HL-60 (cell line): ENCODE results near the gene UEVLD.

Experiments used
- DNase-seq, 2 experiments: peaks; one replicate each; pipeline ENCODE4 v3.0.0-alpha.2; 2010 to 2020; ENCODE audit warnings: low read depth in 1 of 2, low spot score in 1 of 2
- H3K27ac ChIP-seq: fragments of 250-450 bp; sonication (Bioruptor Pico); replicated peaks from 2 replicates; pipeline ENCODE4 v1.5.1; 2020; ENCODE audit warnings: mild to moderate bottlenecking, moderate library complexity
- H3K27me3 ChIP-seq: fragments of 250-450 bp; sonication (Bioruptor Pico); 2 replicates; pipeline ENCODE4 v1.5.1; 2021; ENCODE audit warnings: mild to moderate bottlenecking, moderate library complexity; ENCODE audit not compliant: insufficient read depth, poor library complexity, severe bottlenecking
- H3K4me3 ChIP-seq: replicated peaks from 2 replicates; pipeline ENCODE4 v1.5.1; 2011; ENCODE audit warnings: mild to moderate bottlenecking, control low read depth, low read length; ENCODE audit not compliant: insufficient read depth
- GABPA ChIP-seq: IDR thresholded peaks from 2 replicates; pipeline ENCODE4 v1.6.1; 2012; ENCODE audit warnings: low read depth
- POLR2AphosphoS5 ChIP-seq: IDR thresholded peaks from 2 replicates; pipeline ENCODE4 v1.6.1; 2012; ENCODE audit warnings: low read depth
- SPI1 ChIP-seq: IDR thresholded peaks from 2 replicates; pipeline ENCODE4 v1.6.1; 2012; ENCODE audit warnings: low read depth, mild to moderate bottlenecking, borderline replicate concordance
- TF ChIP-seq, protein P1 (sequence below): IDR thresholded peaks from 2 replicates; pipeline ENCODE4 v1.6.1; 2012; ENCODE audit warnings: low read depth; ENCODE audit not compliant: insufficient replicate concordance
- TF ChIP-seq, protein P2 (sequence below): IDR thresholded peaks from one replicate; pipeline ENCODE4 v1.5.1; 2011; ENCODE audit warnings: low read length, control low read depth, inconsistent platforms; ENCODE audit not compliant: insufficient read depth

Gene UEVLD

DNA sequence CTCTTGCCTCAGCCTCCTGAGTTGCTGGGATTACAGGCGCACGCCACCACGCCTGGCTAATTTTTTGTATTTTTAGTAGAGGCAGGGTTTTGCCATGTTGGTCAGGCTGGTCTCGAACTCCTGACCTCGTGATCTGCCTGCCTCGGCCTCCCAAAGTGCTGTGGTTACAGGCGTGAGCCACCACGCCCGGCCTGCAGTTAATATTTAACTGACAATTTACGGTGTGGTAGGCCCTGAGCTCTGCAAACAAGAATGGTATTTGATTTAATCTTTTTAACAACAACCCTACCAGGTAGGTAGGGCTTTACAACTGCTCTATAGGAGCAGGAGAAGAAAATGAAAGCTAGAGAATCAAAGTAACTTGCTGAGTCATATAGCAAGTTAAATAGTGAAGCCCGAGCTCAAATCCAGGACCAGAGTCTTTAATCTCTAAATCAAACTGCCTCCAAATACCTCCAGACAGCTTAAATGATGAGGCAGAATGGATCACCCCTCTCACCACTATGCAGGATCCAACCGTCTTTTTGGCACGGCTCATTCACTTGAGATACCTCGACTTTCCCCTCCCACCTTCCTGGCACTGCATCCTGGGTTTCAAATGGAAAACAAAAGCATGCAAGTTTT lies 9.4 kb downstream of the UEVLD start:
- no peak for DNase-seq
- TF ChIP-seq POLR2AphosphoS5, result no peak
- TF ChIP-seq, protein P1, sequence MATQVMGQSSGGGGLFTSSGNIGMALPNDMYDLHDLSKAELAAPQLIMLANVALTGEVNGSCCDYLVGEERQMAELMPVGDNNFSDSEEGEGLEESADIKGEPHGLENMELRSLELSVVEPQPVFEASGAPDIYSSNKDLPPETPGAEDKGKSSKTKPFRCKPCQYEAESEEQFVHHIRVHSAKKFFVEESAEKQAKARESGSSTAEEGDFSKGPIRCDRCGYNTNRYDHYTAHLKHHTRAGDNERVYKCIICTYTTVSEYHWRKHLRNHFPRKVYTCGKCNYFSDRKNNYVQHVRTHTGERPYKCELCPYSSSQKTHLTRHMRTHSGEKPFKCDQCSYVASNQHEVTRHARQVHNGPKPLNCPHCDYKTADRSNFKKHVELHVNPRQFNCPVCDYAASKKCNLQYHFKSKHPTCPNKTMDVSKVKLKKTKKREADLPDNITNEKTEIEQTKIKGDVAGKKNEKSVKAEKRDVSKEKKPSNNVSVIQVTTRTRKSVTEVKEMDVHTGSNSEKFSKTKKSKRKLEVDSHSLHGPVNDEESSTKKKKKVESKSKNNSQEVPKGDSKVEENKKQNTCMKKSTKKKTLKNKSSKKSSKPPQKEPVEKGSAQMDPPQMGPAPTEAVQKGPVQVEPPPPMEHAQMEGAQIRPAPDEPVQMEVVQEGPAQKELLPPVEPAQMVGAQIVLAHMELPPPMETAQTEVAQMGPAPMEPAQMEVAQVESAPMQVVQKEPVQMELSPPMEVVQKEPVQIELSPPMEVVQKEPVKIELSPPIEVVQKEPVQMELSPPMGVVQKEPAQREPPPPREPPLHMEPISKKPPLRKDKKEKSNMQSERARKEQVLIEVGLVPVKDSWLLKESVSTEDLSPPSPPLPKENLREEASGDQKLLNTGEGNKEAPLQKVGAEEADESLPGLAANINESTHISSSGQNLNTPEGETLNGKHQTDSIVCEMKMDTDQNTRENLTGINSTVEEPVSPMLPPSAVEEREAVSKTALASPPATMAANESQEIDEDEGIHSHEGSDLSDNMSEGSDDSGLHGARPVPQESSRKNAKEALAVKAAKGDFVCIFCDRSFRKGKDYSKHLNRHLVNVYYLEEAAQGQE, result no peak
- no peak for TF ChIP-seq GABPA
- TF ChIP-seq, protein P2, sequence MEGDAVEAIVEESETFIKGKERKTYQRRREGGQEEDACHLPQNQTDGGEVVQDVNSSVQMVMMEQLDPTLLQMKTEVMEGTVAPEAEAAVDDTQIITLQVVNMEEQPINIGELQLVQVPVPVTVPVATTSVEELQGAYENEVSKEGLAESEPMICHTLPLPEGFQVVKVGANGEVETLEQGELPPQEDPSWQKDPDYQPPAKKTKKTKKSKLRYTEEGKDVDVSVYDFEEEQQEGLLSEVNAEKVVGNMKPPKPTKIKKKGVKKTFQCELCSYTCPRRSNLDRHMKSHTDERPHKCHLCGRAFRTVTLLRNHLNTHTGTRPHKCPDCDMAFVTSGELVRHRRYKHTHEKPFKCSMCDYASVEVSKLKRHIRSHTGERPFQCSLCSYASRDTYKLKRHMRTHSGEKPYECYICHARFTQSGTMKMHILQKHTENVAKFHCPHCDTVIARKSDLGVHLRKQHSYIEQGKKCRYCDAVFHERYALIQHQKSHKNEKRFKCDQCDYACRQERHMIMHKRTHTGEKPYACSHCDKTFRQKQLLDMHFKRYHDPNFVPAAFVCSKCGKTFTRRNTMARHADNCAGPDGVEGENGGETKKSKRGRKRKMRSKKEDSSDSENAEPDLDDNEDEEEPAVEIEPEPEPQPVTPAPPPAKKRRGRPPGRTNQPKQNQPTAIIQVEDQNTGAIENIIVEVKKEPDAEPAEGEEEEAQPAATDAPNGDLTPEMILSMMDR, result no peak
- no peak for TF ChIP-seq SPI1
- H3K4me3 ChIP-seq, result no peak overlapping the region
- no peak overlapping the region for H3K27ac ChIP-seq
- H3K27me3 ChIP-seq, result no peaks in the 10 kb centered on the region

DNA sequence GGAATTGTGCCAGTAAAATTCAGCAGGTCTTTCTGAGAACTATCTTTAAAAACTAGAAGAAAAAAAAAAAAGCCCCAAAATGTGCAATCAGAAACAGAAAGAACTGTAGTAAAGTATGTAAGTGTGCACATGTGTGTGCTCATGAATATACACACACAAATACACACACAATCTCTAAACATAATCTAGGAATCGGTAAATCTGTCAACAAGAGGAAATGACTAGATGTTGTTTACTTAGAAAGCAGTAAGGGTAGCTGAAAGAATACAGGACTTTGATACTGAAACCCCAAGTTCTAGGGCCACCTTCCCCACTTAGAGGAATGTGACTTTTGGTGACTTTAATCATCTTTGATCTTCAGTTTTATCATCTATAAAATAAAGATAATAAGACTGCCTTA lies 13.2 kb downstream of the UEVLD start:
- TF ChIP-seq POLR2AphosphoS5, result no peak
- TF ChIP-seq, protein P2, result no peak
- TF ChIP-seq GABPA, result no peak
- TF ChIP-seq, protein P1, result no peak
- TF ChIP-seq SPI1, result no peak
- Histone ChIP-seq H3K27ac (no peak overlapping the region), H3K27me3 (no peaks in the 10 kb centered on the region), H3K4me3 (no peak overlapping the region)
- DNase-seq, result no peak

DNA sequence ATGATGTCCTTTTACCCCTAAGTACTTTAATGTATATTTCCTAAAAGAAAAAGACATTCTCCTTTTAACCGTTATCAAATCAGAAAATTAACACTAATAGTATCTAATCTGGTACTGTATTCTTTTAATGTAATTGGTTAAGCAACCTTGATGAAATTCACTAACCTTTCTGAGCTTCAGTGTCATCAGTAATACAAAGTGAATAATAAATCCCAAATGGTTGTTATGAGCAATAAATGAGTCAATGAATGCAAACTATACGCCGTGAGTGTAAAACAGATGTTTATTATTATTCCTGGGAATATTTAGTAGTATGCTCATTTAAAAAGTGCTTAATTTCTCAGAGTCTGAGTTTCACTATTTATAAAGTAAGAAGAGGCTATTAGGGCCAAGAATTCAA lies 21.5 kb downstream of the UEVLD start:
- no peak for TF ChIP-seq GABPA
- TF ChIP-seq, protein P1, result no peak
- no peak for DNase-seq
- no peak overlapping the region for H3K4me3 ChIP-seq
- H3K27ac ChIP-seq, result no peak overlapping the region
- no peaks in the 10 kb centered on the region for H3K27me3 ChIP-seq
